ENCODE data around the gene CD79B. TPM values are rescaled to one million over a fixed set of nuclear protein-coding genes. Genes with fewer than 3 reads are reported as not detected.

The CD79B gene
- total RNA-seq, 1 experiment from 2014 or later = 0.39 TPM

DNA sequence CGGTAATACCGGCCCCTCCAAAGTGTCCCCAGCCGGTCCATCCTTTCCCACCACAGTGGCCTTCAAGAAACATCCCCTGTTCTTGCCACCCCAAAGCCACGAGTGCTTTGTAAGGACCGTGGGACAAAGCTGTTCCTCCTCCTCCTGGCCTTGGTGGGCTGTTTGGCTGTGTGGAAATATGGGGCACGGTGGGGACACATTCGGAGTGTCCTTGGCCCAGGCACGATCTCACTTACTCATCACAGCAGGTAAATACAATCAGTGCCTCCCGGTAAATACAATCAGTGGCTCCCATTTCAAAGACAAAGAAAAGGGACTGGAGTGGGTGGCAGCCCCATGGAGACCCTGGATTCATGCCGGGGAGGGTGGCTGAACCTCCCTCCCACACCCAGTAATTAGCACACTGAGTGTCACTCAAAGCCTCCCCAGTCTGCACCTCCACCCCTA is 30.2 kb upstream of the CD79B start:
- Histone ChIP-seq H3K9me3 (ENCODE audit: low read depth, low read length, poor library complexity, severe bottlenecking) (no peaks in the 10 kb centered on the region), H3K4me3 (ENCODE audit: low read depth, low read length, poor library complexity, severe bottlenecking) (no peak overlapping the region), H3K4me1 (ENCODE audit: insufficient read depth, low read length, poor library complexity, severe bottlenecking) (no peaks in the 10 kb centered on the region), H3K27me3 (replicated peaks; ENCODE audit: insufficient read depth, low read depth, low read length, poor library complexity) (no peaks in the 10 kb centered on the region), H3K27ac (ENCODE audit: low read depth, low read length, poor library complexity, severe bottlenecking) (no peak overlapping the region), H3K36me3 (ENCODE audit: insufficient read depth, low read length, poor library complexity, severe bottlenecking) (no peaks in the 10 kb centered on the region)
- ChIA-PET POLR2A (ENCODE audit: low non-redundant PET) (no interaction called here), CTCF (interaction anchor here (0.6 to 0.9 kb wide), 4 partner anchors 39 to 172 kb away, joined by 3 to 11 read pairs (median 4); no protein-coding TSS in a partner anchor)
- BruUV-seq (replicated peaks) = no TSS peak
- intact Hi-C loops (cut with micrococcal nuclease; ENCODE audit: unreplicated experiment) = no loop called here
- TF ChIP-seq EZH2 (IDR thresholded peaks at IDR 0.05; ENCODE audit: borderline replicate concordance, low read depth, low read length, poor library complexity, severe bottlenecking) = no peak
- TF ChIP-seq, protein P1, sequence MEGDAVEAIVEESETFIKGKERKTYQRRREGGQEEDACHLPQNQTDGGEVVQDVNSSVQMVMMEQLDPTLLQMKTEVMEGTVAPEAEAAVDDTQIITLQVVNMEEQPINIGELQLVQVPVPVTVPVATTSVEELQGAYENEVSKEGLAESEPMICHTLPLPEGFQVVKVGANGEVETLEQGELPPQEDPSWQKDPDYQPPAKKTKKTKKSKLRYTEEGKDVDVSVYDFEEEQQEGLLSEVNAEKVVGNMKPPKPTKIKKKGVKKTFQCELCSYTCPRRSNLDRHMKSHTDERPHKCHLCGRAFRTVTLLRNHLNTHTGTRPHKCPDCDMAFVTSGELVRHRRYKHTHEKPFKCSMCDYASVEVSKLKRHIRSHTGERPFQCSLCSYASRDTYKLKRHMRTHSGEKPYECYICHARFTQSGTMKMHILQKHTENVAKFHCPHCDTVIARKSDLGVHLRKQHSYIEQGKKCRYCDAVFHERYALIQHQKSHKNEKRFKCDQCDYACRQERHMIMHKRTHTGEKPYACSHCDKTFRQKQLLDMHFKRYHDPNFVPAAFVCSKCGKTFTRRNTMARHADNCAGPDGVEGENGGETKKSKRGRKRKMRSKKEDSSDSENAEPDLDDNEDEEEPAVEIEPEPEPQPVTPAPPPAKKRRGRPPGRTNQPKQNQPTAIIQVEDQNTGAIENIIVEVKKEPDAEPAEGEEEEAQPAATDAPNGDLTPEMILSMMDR (conservative IDR thresholded peaks at IDR 0.05; ENCODE audit: low read depth, low read length) = no peak
- no peak for DNase-seq (ENCODE audit: low spot score)

- peak overlapping the region; percentile 28 for H3K4me3 ChIP-seq (ENCODE audit: low read depth, low read length, poor library complexity, severe bottlenecking)
- TF ChIP-seq, protein P1 (conservative IDR thresholded peaks at IDR 0.05; ENCODE audit: low read depth, low read length) = no peak
- TF ChIP-seq EZH2 (IDR thresholded peaks at IDR 0.05; ENCODE audit: borderline replicate concordance, low read depth, low read length, poor library complexity, severe bottlenecking) = no peak
- no peaks in the 10 kb centered on the region for H3K4me1 ChIP-seq (ENCODE audit: insufficient read depth, low read length, poor library complexity, severe bottlenecking)
- H3K36me3 ChIP-seq (ENCODE audit: insufficient read depth, low read length, poor library complexity, severe bottlenecking) = no peaks in the 10 kb centered on the region
- CTCF ChIA-PET = interaction anchor here (0.6 to 0.9 kb wide), 6 partner anchors 38 to 653 kb away, joined by 3 to 11 read pairs (median 6); no protein-coding TSS in a partner anchor
- H3K9me3 ChIP-seq (ENCODE audit: low read depth, low read length, poor library complexity, severe bottlenecking) = no peaks in the 10 kb centered on the region
- POLR2A ChIA-PET (ENCODE audit: low non-redundant PET) = no interaction called here
- intact Hi-C loops (cut with micrococcal nuclease; ENCODE audit: unreplicated experiment) = no loop called here
- H3K27me3 ChIP-seq (replicated peaks; ENCODE audit: insufficient read depth, low read depth, low read length, poor library complexity) = no peaks in the 10 kb centered on the region
- H3K27ac ChIP-seq (ENCODE audit: low read depth, low read length, poor library complexity, severe bottlenecking) = no peak overlapping the region
- BruUV-seq (replicated peaks) = no TSS peak
- DNase-seq (ENCODE audit: low spot score) = peak; percentile 91
Measured at GRCh38 chr17:63961355-63962212, 29.5 kb upstream of the CD79B start.

DNA sequence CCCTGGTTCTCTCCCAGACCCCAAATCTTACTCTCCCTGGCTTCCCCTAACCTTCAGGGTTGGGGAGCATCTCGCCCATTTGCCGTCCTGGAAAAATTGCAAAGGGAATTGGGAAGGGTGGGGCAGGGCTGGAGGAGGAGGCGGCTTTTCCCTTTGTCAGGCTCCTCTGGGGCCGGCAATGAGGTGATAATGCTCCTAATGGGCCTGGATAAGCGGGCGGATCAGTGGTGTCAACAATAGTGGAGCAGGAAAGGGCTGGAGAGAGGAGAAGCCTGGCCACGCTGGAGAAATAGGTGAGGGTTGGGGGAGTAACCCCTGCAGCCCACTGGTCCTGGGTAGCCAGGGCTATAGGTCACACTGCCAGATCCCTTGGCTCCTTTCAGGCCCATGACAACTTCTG is 28.3 kb upstream of the CD79B start:
- no peaks in the 10 kb centered on the region for H3K27me3 ChIP-seq (replicated peaks; ENCODE audit: insufficient read depth, low read depth, low read length, poor library complexity)
- H3K9me3 ChIP-seq (ENCODE audit: low read depth, low read length, poor library complexity, severe bottlenecking) = no peaks in the 10 kb centered on the region
- H3K4me1 ChIP-seq (ENCODE audit: insufficient read depth, low read length, poor library complexity, severe bottlenecking) = no peaks in the 10 kb centered on the region
- no peak for TF ChIP-seq EZH2 (IDR thresholded peaks at IDR 0.05; ENCODE audit: borderline replicate concordance, low read depth, low read length, poor library complexity, severe bottlenecking)
- TF ChIP-seq, protein P1 (conservative IDR thresholded peaks at IDR 0.05; ENCODE audit: low read depth, low read length) = no peak
- CTCF ChIA-PET = no interaction called here
- POLR2A ChIA-PET (ENCODE audit: low non-redundant PET) = no interaction called here
- intact Hi-C loops (cut with micrococcal nuclease; ENCODE audit: unreplicated experiment) = no loop called here
- no peak for DNase-seq (ENCODE audit: low spot score)
- H3K4me3 ChIP-seq (ENCODE audit: low read depth, low read length, poor library complexity, severe bottlenecking) = no peak overlapping the region
- no peaks in the 10 kb centered on the region for H3K36me3 ChIP-seq (ENCODE audit: insufficient read depth, low read length, poor library complexity, severe bottlenecking)
- no peak overlapping the region for H3K27ac ChIP-seq (ENCODE audit: low read depth, low read length, poor library complexity, severe bottlenecking)
- no TSS peak for BruUV-seq (replicated peaks)
